GM23338 (cell line): ENCODE results near the gene CPM. TPM values are rescaled to one million over a fixed set of nuclear protein-coding genes. Genes with fewer than 3 reads are reported as not detected.

Source experiments
- ATAC-seq: fragments of 200-7000 bp; cut with Tn5 transposase; 3 replicates; pipeline ENCODE4 v1.9.1; 2020
- DNase-seq: peaks from one replicate; pipeline ENCODE4 v3.0.0-alpha.2; 2015; ENCODE audit warnings: low spot score
- H2AFZ ChIP-seq: fragments of 200-600 bp; sonication (generic); 2 replicates; pipeline ENCODE4 v1.8.0; 2016; ENCODE audit warnings: antibody characterized with exemption, mild to moderate bottlenecking, moderate library complexity
- H3F3A ChIP-seq: fragments of 200-600 bp; sonication (generic); replicated peaks from 2 replicates; pipeline ENCODE4 v1.8.0; 2017; ENCODE audit warnings: antibody characterized with exemption, mixed run types, low read depth
- H3K27ac ChIP-seq: fragments of 200-600 bp; sonication (generic); 2 replicates; pipeline ENCODE4 v1.6.1; 2016; ENCODE audit warnings: low read depth
- H3K27me3 ChIP-seq: fragments of 200-600 bp; sonication (generic); 2 replicates; pipeline ENCODE4 v1.8.0; 2016; ENCODE audit warnings: mild to moderate bottlenecking, mixed run types, moderate library complexity; ENCODE audit not compliant: insufficient read depth
- H3K36me3 ChIP-seq: fragments of 200-600 bp; sonication (generic); 2 replicates; pipeline ENCODE4 v1.8.0; 2016; ENCODE audit warnings: mild to moderate bottlenecking; ENCODE audit not compliant: insufficient read depth
- H3K4me1 ChIP-seq: fragments of 200-600 bp; sonication (generic); 2 replicates; pipeline ENCODE4 v1.8.0; 2016; ENCODE audit warnings: mild to moderate bottlenecking, moderate library complexity; ENCODE audit not compliant: insufficient read depth
- H3K4me2 ChIP-seq: fragments of 200-600 bp; sonication (generic); 2 replicates; pipeline ENCODE4 v1.7.1; 2017; ENCODE audit warnings: mixed run types
- H3K4me3 ChIP-seq: fragments of 200-600 bp; sonication (generic); 2 replicates; pipeline ENCODE4 v1.6.1; 2016; ENCODE audit warnings: mixed run types
- H3K79me2 ChIP-seq: fragments of 200-600 bp; sonication (generic); replicated peaks from 2 replicates; pipeline ENCODE4 v1.8.0; 2017; ENCODE audit warnings: mild to moderate bottlenecking; ENCODE audit not compliant: insufficient read depth
- H3K9me2 ChIP-seq: fragments of 200-600 bp; sonication (generic); 2 replicates; pipeline ENCODE4 v1.8.0; 2017; ENCODE audit not compliant: insufficient read depth
- H4K20me1 ChIP-seq: fragments of 200-600 bp; sonication (generic); replicated peaks from 2 replicates; pipeline ENCODE4 v1.8.0; 2017; ENCODE audit warnings: mild to moderate bottlenecking; ENCODE audit not compliant: insufficient read depth
- H3K27ac Mint-ChIP-seq: 2 replicates; pipeline ENCODE4 v1.8.0; 2020; ENCODE audit warnings: inconsistent platforms, mild to moderate bottlenecking, moderate library complexity, mixed read lengths
- H3K27me3 Mint-ChIP-seq: 3 replicates; pipeline ENCODE4 v1.8.0; 2022; ENCODE audit warnings: low read depth, mild to moderate bottlenecking, moderate library complexity, mixed read lengths, inconsistent platforms; ENCODE audit not compliant: insufficient read depth, poor library complexity
- H3K36me3 Mint-ChIP-seq: 3 replicates; pipeline ENCODE4 v1.8.0; 2021; ENCODE audit warnings: low read depth, mild to moderate bottlenecking, inconsistent platforms, moderate library complexity, mixed read lengths
- H3K4me1 Mint-ChIP-seq: 3 replicates; pipeline ENCODE4 v1.8.0; 2020; ENCODE audit warnings: mild to moderate bottlenecking, inconsistent platforms, mixed read lengths
- H3K4me3 Mint-ChIP-seq: 3 replicates; pipeline ENCODE4 v1.8.0; 2021; ENCODE audit warnings: moderate library complexity, mild to moderate bottlenecking, inconsistent platforms, mixed read lengths
- H3K9me3 Mint-ChIP-seq: 3 replicates; pipeline ENCODE4 v1.8.0; 2020; ENCODE audit warnings: moderate library complexity, mild to moderate bottlenecking, inconsistent platforms, mixed read lengths
- CREB1 ChIP-seq: fragments of 250-450 bp; sonication (Bioruptor Pico); IDR thresholded peaks from 2 replicates; pipeline ENCODE4 v1.5.0; 2020; ENCODE audit warnings: low read depth, mild to moderate bottlenecking, moderate library complexity
- CTCF ChIP-seq, 2 experiments: fragments of 200-600 bp in 1 of 2; sonication (generic) in 1 of 2; conservative IDR thresholded peaks; 2 replicates each; pipeline versions ENCODE4 v1.5.1 to v1.6.1; 2016 to 2017; ENCODE audit warnings: antibody characterized with exemption in 2 of 2, low read depth in 2 of 2, mild to moderate bottlenecking in 2 of 2, moderate library complexity in 1 of 2
- ETS1 ChIP-seq: IDR thresholded peaks from 2 replicates; pipeline ENCODE4 v1.6.1; 2016; ENCODE audit warnings: antibody characterized with exemption
- EZH2 ChIP-seq: fragments of 200-600 bp; sonication (generic); IDR thresholded peaks from one replicate; pipeline ENCODE4 v1.8.0; 2017; ENCODE audit warnings: antibody characterized with exemption, mild to moderate bottlenecking, low read depth; ENCODE audit not compliant: unreplicated experiment
- EZH2phosphoT487 ChIP-seq: fragments of 200-600 bp; sonication (generic); IDR thresholded peaks from one replicate; pipeline ENCODE4 v1.8.1; 2018; ENCODE audit warnings: antibody characterized with exemption; ENCODE audit not compliant: unreplicated experiment
- JUNB ChIP-seq: IDR thresholded peaks from one replicate; pipeline ENCODE4 v1.6.1; 2016; ENCODE audit warnings: antibody characterized with exemption; ENCODE audit not compliant: unreplicated experiment
- NANOG ChIP-seq: IDR thresholded peaks from 2 replicates; pipeline ENCODE4 v1.6.1; 2016; ENCODE audit warnings: antibody characterized with exemption, borderline replicate concordance
- POLR2AphosphoS5 ChIP-seq: IDR thresholded peaks from 2 replicates; pipeline ENCODE4 v1.6.1; 2016; ENCODE audit warnings: antibody characterized with exemption, low read depth
- REST ChIP-seq: IDR thresholded peaks from one replicate; pipeline ENCODE4 v1.6.1; 2018; ENCODE audit warnings: antibody characterized with exemption; ENCODE audit not compliant: unreplicated experiment
- STAT1 ChIP-seq: IDR thresholded peaks from one replicate; pipeline ENCODE4 v1.6.1; 2016; ENCODE audit warnings: antibody characterized with exemption; ENCODE audit not compliant: unreplicated experiment
- ZNF114 ChIP-seq: fragments of 250-450 bp; sonication (Bioruptor Pico); IDR thresholded peaks from 2 replicates; pipeline ENCODE4 v1.5.0; 2020; ENCODE audit warnings: mild to moderate bottlenecking, moderate library complexity
- ZNF331 ChIP-seq: fragments of 250-450 bp; sonication (Bioruptor Pico); IDR thresholded peaks from 2 replicates; pipeline ENCODE4 v1.5.0; 2020; ENCODE audit warnings: low read depth, mild to moderate bottlenecking, moderate library complexity
- ZNF462 ChIP-seq: fragments of 250-450 bp; sonication (Bioruptor Pico); IDR thresholded peaks from 2 replicates; pipeline ENCODE4 v1.5.0; 2020; ENCODE audit warnings: mild to moderate bottlenecking, moderate library complexity
- polyA plus RNA-seq: library from polyadenylated mRNA; unstranded; fragments of >200 nt; fragmentation: Nextera tagmentation; extraction: Ambion mirVana; gene quantifications from 2 replicates; pipeline ENCODE4 v1.2.1, GENCODE V29; 2016
- total RNA-seq: library from RNA; depleted of rRNA; stranded (reverse); fragments of >200 nt; shearing (Covaris generic); gene quantifications from 2 replicates; pipeline ENCODE4 v1.2.3, GENCODE V29; 2014

Gene CPM
- total and polyA plus RNA-seq, 2 experiments from 2014 or later: 0.37 to 5.8 TPM

GRCh38 chr12:68934392-68934791, 1.4 kb upstream of the CPM start:
- peaks cover 17% of the 10 kb centered on the region for H3K4me1 ChIP-seq

More at GRCh38 chr12:68934392-68934791, 1.4 kb upstream of the CPM start:
- Histone ChIP-seq H3K79me2 (no peaks in the 10 kb centered on the region), H4K20me1 (peaks cover 3% of the 10 kb centered on the region; the same call in 1 of the 2 replicates), H3K9me2 (no peaks in the 10 kb centered on the region), H2AFZ (no peak overlapping the region), H3F3A (no peaks in the 10 kb centered on the region), H3K4me3 (0 out of 2 replicates have a peak overlapping the region, but pooled peaks have one; percentile 60), H3K27ac (no peak overlapping the region), H3K36me3 (no peaks in the 10 kb centered on the region), H3K4me2 (no peak overlapping the region), H3K27me3 (peaks cover 46% of the 10 kb centered on the region)
- ATAC-seq (no peak), DNase-seq (no peak)
- peaks cover 3% of the 10 kb centered on the region; the same call in 2 of the 3 replicates for H3K9me3 Mint-ChIP-seq
- TF ChIP-seq EZH2phosphoT487 (no peak), EZH2 (no peak), STAT1 (no peak), NANOG (no peak), CTCF (conservative IDR thresholded peaks at IDR 0.05; ENCODE audit: low read depth in 2 of 2) (no peak), ZNF114 (CRISPR knock-in tag) (no peak), CREB1 (no peak), JUNB (no peak), REST (no peak), ZNF462 (CRISPR knock-in tag) (no peak), ZNF331 (no peak), ETS1 (no peak), POLR2AphosphoS5 (no peak)
- H3K27ac Mint-ChIP-seq: no peak overlapping the region
- H3K27me3 Mint-ChIP-seq: peaks cover 25% of the 10 kb centered on the region
- H3K4me3 Mint-ChIP-seq: no peak overlapping the region
- no peaks in the 10 kb centered on the region for H3K36me3 Mint-ChIP-seq
- peaks cover 5% of the 10 kb centered on the region for H3K4me1 Mint-ChIP-seq
